GM12892 (cell line): Measurements from ENCODE around the gene STK36.

Experiments
- POLR2A ChIP-seq: IDR thresholded peaks from 2 replicates; pipeline ENCODE4 v1.6.1; 2011; ENCODE audit warnings: low read depth, low read length, control low read depth
- POLR2AphosphoS5 ChIP-seq: IDR thresholded peaks from 2 replicates; pipeline ENCODE4 v1.6.1; 2011; ENCODE audit warnings: low read depth, low read length, control low read depth
- TAF1 ChIP-seq: IDR thresholded peaks from 2 replicates; pipeline ENCODE4 v1.6.1; 2011; ENCODE audit warnings: low read depth, mild to moderate bottlenecking, control low read depth, low read length, borderline replicate concordance

DNA sequence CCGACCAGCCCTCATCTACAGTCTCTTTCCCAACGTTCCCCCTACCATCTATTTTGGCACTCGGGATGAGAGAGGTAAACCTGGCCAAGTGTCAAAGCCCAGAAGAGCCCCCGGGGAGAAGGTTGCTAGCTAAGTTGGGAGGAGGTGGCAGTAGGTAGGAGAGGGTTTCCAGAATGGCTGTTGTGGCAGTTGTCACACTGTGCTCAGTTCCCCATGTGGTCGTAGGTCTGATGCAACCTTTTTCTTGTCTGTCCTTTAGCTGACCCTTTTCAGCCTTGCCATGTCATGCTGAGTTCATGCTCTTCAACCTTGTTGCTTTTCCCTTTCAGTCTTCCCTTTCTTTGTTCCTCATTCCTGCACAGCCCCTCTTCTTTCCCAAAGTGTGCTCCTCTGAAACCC, 73.3 kb downstream of the STK36 start:
- TF ChIP-seq POLR2A (no peak), POLR2AphosphoS5 (no peak), TAF1 (no peak)
